H9 (cell line): ENCODE results near the gene SLC44A2. TPM values are rescaled to one million over a fixed set of nuclear protein-coding genes. Genes with fewer than 3 reads are reported as not detected.

Source experiments
- DNase-seq: peaks from one replicate; pipeline ENCODE4 v3.0.0-alpha.2; 2017
- H2AFZ ChIP-seq: one replicate; pipeline ENCODE4 v1.6.1; 2013; ENCODE audit warnings: mild to moderate bottlenecking, low read length, control low read depth, moderate library complexity
- H2AK5ac ChIP-seq: 2 replicates; pipeline ENCODE4 v1.6.1; 2013; ENCODE audit warnings: low read length, control low read depth, mixed read lengths; ENCODE audit not compliant: insufficient read length
- H2BK120ac ChIP-seq: one replicate; pipeline ENCODE4 v1.6.1; 2013; ENCODE audit warnings: low read depth, mild to moderate bottlenecking, low read length, control low read depth, inconsistent platforms; ENCODE audit not compliant: poor library complexity, severe bottlenecking
- H2BK12ac ChIP-seq: 2 replicates; pipeline ENCODE4 v1.6.1; 2013; ENCODE audit warnings: low read length, control low read depth, mixed read lengths, low read depth; ENCODE audit not compliant: insufficient read length
- H2BK15ac ChIP-seq: 2 replicates; pipeline ENCODE4 v1.6.1; 2013; ENCODE audit warnings: low read depth, low read length, control low read depth
- H2BK20ac ChIP-seq: one replicate; pipeline ENCODE4 v1.6.1; 2013; ENCODE audit warnings: low read depth, mild to moderate bottlenecking, low read length, control low read depth, inconsistent platforms; ENCODE audit not compliant: poor library complexity, severe bottlenecking
- H2BK5ac ChIP-seq: 2 replicates; pipeline ENCODE4 v1.6.1; 2013; ENCODE audit warnings: low read length, control low read depth, mixed read lengths; ENCODE audit not compliant: insufficient read length
- H3K14ac ChIP-seq: 2 replicates; pipeline ENCODE4 v1.6.1; 2013; ENCODE audit warnings: low read length, control low read depth; ENCODE audit not compliant: insufficient read depth
- H3K18ac ChIP-seq: 2 replicates; pipeline ENCODE4 v1.6.1; 2013; ENCODE audit warnings: low read depth, mild to moderate bottlenecking, mixed read lengths, low read length, control low read depth; ENCODE audit not compliant: insufficient read length
- H3K23ac ChIP-seq: 2 replicates; pipeline ENCODE4 v1.6.1; 2013; ENCODE audit warnings: low read length, control low read depth, mixed read lengths, low read depth; ENCODE audit not compliant: insufficient read length
- H3K23me2 ChIP-seq: 2 replicates; pipeline ENCODE4 v1.6.1; 2013; ENCODE audit warnings: low read depth, mild to moderate bottlenecking, mixed read lengths, low read length, control low read depth; ENCODE audit not compliant: insufficient read length, poor library complexity, severe bottlenecking
- H3K27ac ChIP-seq: 2 replicates; pipeline ENCODE4 v1.5.1; 2013; ENCODE audit warnings: low read length, control low read depth, mixed read lengths, low read depth; ENCODE audit not compliant: insufficient read length
- H3K27me3 ChIP-seq: 2 replicates; pipeline ENCODE4 v1.6.1; 2013; ENCODE audit warnings: low read length, control low read depth, inconsistent platforms; ENCODE audit not compliant: insufficient read depth
- H3K4ac ChIP-seq: 2 replicates; pipeline ENCODE4 v1.6.1; 2013; ENCODE audit warnings: low read depth, mild to moderate bottlenecking, control low read depth, inconsistent platforms, low read length, moderate library complexity
- H3K4me1 ChIP-seq: 2 replicates; pipeline ENCODE4 v1.6.1; 2013; ENCODE audit warnings: low read length, control low read depth, inconsistent platforms; ENCODE audit not compliant: insufficient read depth
- H3K4me2 ChIP-seq: 2 replicates; pipeline ENCODE4 v1.6.1; 2013; ENCODE audit warnings: low read length, control low read depth, mixed read lengths; ENCODE audit not compliant: insufficient read length, insufficient read depth
- H3K56ac ChIP-seq: 2 replicates; pipeline ENCODE4 v1.6.1; 2013; ENCODE audit warnings: low read depth, mild to moderate bottlenecking, mixed read lengths, low read length, control low read depth; ENCODE audit not compliant: insufficient read length
- H3K79me1 ChIP-seq: 2 replicates; pipeline ENCODE4 v1.6.1; 2013; ENCODE audit warnings: low read depth, mild to moderate bottlenecking, moderate library complexity, low read length, control low read depth, inconsistent platforms; ENCODE audit not compliant: insufficient read depth, poor library complexity, severe bottlenecking
- H3K79me2 ChIP-seq: 2 replicates; pipeline ENCODE4 v1.6.1; 2013; ENCODE audit warnings: low read length, control low read depth, inconsistent platforms; ENCODE audit not compliant: insufficient read depth
- H3K9ac ChIP-seq: 2 replicates; pipeline ENCODE4 v1.6.1; 2013; ENCODE audit warnings: low read length, control low read depth, mixed read lengths; ENCODE audit not compliant: insufficient read length; ENCODE audit errors: extremely low read depth
- H3K9me3 ChIP-seq: one replicate; pipeline ENCODE4 v1.6.1; 2013; ENCODE audit warnings: low read depth, low read length, inconsistent platforms; ENCODE audit not compliant: control insufficient read depth
- H3T11ph ChIP-seq: one replicate; pipeline ENCODE4 v1.6.1; 2013; ENCODE audit warnings: mild to moderate bottlenecking, low read length, control low read depth, inconsistent platforms
- H4K20me1 ChIP-seq: one replicate; pipeline ENCODE4 v1.6.1; 2013; ENCODE audit not compliant: control insufficient read depth, insufficient read length, insufficient read depth
- H4K5ac ChIP-seq: 2 replicates; pipeline ENCODE4 v1.6.1; 2013; ENCODE audit warnings: low read depth, mild to moderate bottlenecking, mixed read lengths, low read length, control low read depth; ENCODE audit not compliant: insufficient read length
- H4K8ac ChIP-seq: replicated peaks from 2 replicates; pipeline ENCODE4 v1.6.1; 2013; ENCODE audit warnings: low read length, control low read depth, mixed read lengths, low read depth; ENCODE audit not compliant: insufficient read length
- H4K91ac ChIP-seq: 2 replicates; pipeline ENCODE4 v1.6.1; 2013; ENCODE audit warnings: low read depth, mild to moderate bottlenecking, moderate library complexity, mixed read lengths, low read length, control low read depth; ENCODE audit not compliant: insufficient read length
- H3K27ac Mint-ChIP-seq, 3 experiments: 2 replicates in 2 of 3; 3 replicates in 1 of 3; pipeline ENCODE4 v1.8.0; 2020 to 2021; ENCODE audit warnings: mixed read lengths in 3 of 3, mild to moderate bottlenecking in 1 of 3, moderate library complexity in 1 of 3
- H3K27me3 Mint-ChIP-seq: 2 replicates; pipeline ENCODE4 v1.8.0; 2021; ENCODE audit warnings: low read depth, mild to moderate bottlenecking, moderate library complexity, mixed read lengths
- H3K36me3 Mint-ChIP-seq, 3 experiments: 2 replicates in 2 of 3; 3 replicates in 1 of 3; pipeline ENCODE4 v1.8.0; 2020 to 2021; ENCODE audit warnings: low read depth in 3 of 3, mixed read lengths in 3 of 3; ENCODE audit not compliant: insufficient read depth in 1 of 3
- H3K4me1 Mint-ChIP-seq, 2 experiments: 2 replicates each; pipeline ENCODE4 v1.8.0; 2020; ENCODE audit warnings: mixed read lengths in 2 of 2
- H3K4me3 Mint-ChIP-seq, 2 experiments: 2 replicates in 1 of 2; 3 replicates in 1 of 2; pipeline ENCODE4 v1.8.0; 2020 to 2021; ENCODE audit warnings: mild to moderate bottlenecking in 2 of 2, mixed read lengths in 2 of 2, moderate library complexity in 1 of 2
- H3K9me3 Mint-ChIP-seq, 2 experiments: 2 replicates in 1 of 2; 3 replicates in 1 of 2; pipeline ENCODE4 v1.8.0; 2020; ENCODE audit warnings: mild to moderate bottlenecking in 2 of 2, mixed read lengths in 2 of 2, moderate library complexity in 1 of 2
- CTCF ChIP-seq: fragments of 200-600 bp; sonication (generic); conservative IDR thresholded peaks from 3 replicates; pipeline ENCODE4 v1.8.0; 2021; ENCODE audit warnings: antibody characterized with exemption, mild to moderate bottlenecking
- WGBS: extraction: QIAGEN DNeasy Blood & Tissue Kit; methylation state at CpG from one replicate; pipeline ENCODE4 v1.1.7; 2013; ENCODE audit warnings: missing lambda C conversion rate, low lambda C conversion rate, mixed read lengths; ENCODE audit not compliant: insufficient read length; ENCODE audit errors: extremely low coverage; 5-methylcytosine and 5-hydroxymethylcytosine counted together
- total RNA-seq: library from RNA; stranded (reverse); gene quantifications from 2 replicates; pipeline ENCODE4 v1.2.1, GENCODE V29; 2021

SLC44A2 gene
- total RNA-seq, 1 experiment from 2014 or later, result 121 TPM

DNA sequence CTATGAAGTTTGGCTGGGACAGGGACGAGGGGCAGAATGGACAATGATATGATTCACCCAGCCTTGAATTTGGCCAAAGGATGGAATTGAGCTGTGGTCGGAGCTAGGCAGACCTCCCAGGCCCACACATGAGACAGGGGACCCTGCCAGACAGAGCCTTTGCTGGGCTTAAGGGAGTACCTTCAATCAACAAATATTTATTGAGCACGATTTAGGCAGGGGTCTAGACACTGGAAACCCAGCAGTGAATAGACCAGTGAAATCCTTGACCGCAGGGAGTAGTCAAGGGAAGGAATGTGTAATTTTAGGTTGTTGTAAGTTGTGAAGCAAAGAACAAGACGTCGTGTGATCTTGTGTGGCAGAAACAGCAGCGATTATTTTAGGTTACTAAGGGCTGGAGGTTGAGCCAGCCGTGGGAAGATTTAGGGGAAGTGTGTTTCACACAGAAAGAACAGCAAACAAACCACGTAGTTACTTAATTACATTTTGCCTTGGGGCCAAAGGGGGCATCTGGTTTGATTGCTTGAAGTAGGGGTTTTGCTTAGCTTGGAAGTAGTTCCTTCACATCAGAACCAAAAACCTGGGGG, 21.4 kb upstream of the SLC44A2 start:
- Histone ChIP-seq H3K23me2 (peaks cover 11% of the 10 kb centered on the region), H2AFZ (no peak overlapping the region), H3K4me2 (peak overlapping the region; percentile 91), H3K79me2 (no peaks in the 10 kb centered on the region; the same call in 1 of the 2 replicates), H2BK5ac (no peak overlapping the region), H3K27me3 (no peaks in the 10 kb centered on the region), H3K23ac (no peak overlapping the region), H2BK20ac (no peak overlapping the region), H3K14ac (no peak overlapping the region), H3K4ac (no peak overlapping the region), H2BK12ac (no peak overlapping the region), H2BK120ac (no peak overlapping the region), H4K5ac (no peak overlapping the region), H3K9ac (no peak overlapping the region), H4K20me1 (no peaks in the 10 kb centered on the region), H3K27ac (no peak overlapping the region), H3K9me3 (no peaks in the 10 kb centered on the region), H3K79me1 (no peaks in the 10 kb centered on the region), H2AK5ac (no peak overlapping the region), H2BK15ac (no peak overlapping the region), H4K8ac (no peak overlapping the region), H3T11ph (no peak overlapping the region), H3K56ac (no peak overlapping the region), H4K91ac (no peak overlapping the region), H3K18ac (no peak overlapping the region), H3K4me1 (no peaks in the 10 kb centered on the region)
- H3K36me3 Mint-ChIP-seq, result no peaks in the 10 kb centered on the region; a peak in 1 of 7 replicates
- peaks cover 16 to 18% of the 10 kb centered on the region in 2 experiments for H3K4me1 Mint-ChIP-seq
- peak overlapping the region in 1 of 3 experiments; percentile 53; a peak in 2 of 7 replicates for H3K27ac Mint-ChIP-seq
- H3K4me3 Mint-ChIP-seq, result peak overlapping the region; percentile 77 to 90
- no peak for DNase-seq
- WGBS, result no CpG with 5 or more reads among the region's 9 CpGs
- H3K27me3 Mint-ChIP-seq, result peaks cover 6% of the 10 kb centered on the region
- TF ChIP-seq CTCF, result no peak
- no peaks in the 10 kb centered on the region for H3K9me3 Mint-ChIP-seq
